Pancreas (tissue), 10 donors: ENCODE results near the gene RPL36AL. TPM values are rescaled to one million over a fixed set of nuclear protein-coding genes. Genes with fewer than 3 reads are reported as not detected.
A peak's percentile ranks its signal among the peaks of the same experiment; 100 is the strongest.
"Not testable (repeated sequence)": the region's sequence is repeated elsewhere in the genome, so short reads cannot be mapped to it uniquely, and the experiment has no call there.

Source experiments
- ATAC-seq, 4 donors: fragments of 200-7000 bp; cut with Tn5 transposase; one replicate each; pipeline versions ENCODE4 v1.8.0 to v1.9.1; 2020; ENCODE audit warnings: mild to moderate bottlenecking in 4 of 4, moderate library complexity in 4 of 4
- DNase-seq, 6 donors: peaks; one replicate each; pipeline ENCODE4 v3.0.0-alpha.2; 2020
- FAIRE-seq: peaks from 2 replicates; lab custom pipeline; 2012; peaks lifted over from hg19 to GRCh38; lab: Jason Lieb, UNC
- H3K27ac ChIP-seq, 4 donors: fragments of 200-600 bp; sonication (generic); 1 replicate in 3 of 4; 2 replicates in 1 of 4; pipeline versions ENCODE4 v1.5.0 to v1.8.0; 2020
- H3K27me3 ChIP-seq, 4 donors: fragments of 200-600 bp; one replicate each; pipeline ENCODE4 v1.8.0; 2021
- H3K36me3 ChIP-seq, 3 donors: fragments of 200-600 bp; sonication (generic) in 1 of 3; one replicate each; pipeline versions ENCODE4 v1.5.0 to v1.8.0; 2020 to 2021
- H3K4me1 ChIP-seq, 3 donors: fragments of 200-600 bp; one replicate each; pipeline ENCODE4 v1.8.0; 2021
- H3K4me3 ChIP-seq, 4 donors: fragments of 200-600 bp; sonication (generic) in 2 of 4; one replicate each; pipeline versions ENCODE4 v1.5.0 to v1.8.0; 2020 to 2021
- H3K9me3 ChIP-seq, 4 donors: fragments of 200-600 bp; one replicate each; pipeline ENCODE4 v1.8.0; 2021
- WGBS, 2 donors: extraction: QIAGEN DNeasy Blood & Tissue Kit; methylation state at CpG; one replicate each; pipeline ENCODE4 v1.1.7; 2013; 5-methylcytosine and 5-hydroxymethylcytosine counted together
- intact Hi-C, 3 donors: fragments of 100-400 bp; cut with DNase I; formaldehyde crosslinking; loops; one replicate each; pipeline versions ENCODE4 v1.11.1 to v1.14.2; 2022
- polyA plus RNA-seq, 2 donors: library from polyadenylated mRNA; stranded (reverse); fragments of 200-250 nt; gene quantifications; one replicate each; pipeline ENCODE4 v1.2.3, GENCODE V29; 2013
- total RNA-seq, 6 donors: library from RNA; stranded (reverse); fragmentation: NEBNext Ultra II Directional in 4 of 6; extraction: Animal tissue kit (Norgen Biotek cat#: 25700) in 4 of 6; gene quantifications; one replicate each; pipeline versions ENCODE4 v1.2.1 to v1.2.4, GENCODE V29; 2021 to 2023
- TF ChIP-seq, protein P1 (sequence below), 4 donors: fragments of 200-600 bp; sonication (generic) in 3 of 4; IDR thresholded peaks; one replicate each; pipeline versions ENCODE4 v1.5.0 to v1.8.0; 2021; ENCODE audit warnings: antibody characterized with exemption in 4 of 4
- donor health status: healthy with polysubstance abuse.
- donor health status: DM: no; HTN: no; CAD: no; lungs with moderate emphysema.
- donor health status: DM: no; HTN: no; CAD: no.
- donor health status: control.
- donor health status: control.
- donor health status: Bipolar disorder and iron deficiency.
- donor health status: DM: yes; HTN: yes; CAD: no.
- donor health status: DM: no; HTN: no; CAD: no.
- donor health status: DM: no; HTN: no; CAD: no.
- donor health status: DM: yes; HTN: yes; CAD: no.

RPL36AL gene
- total and polyA plus RNA-seq, 8 donors = 81.3 to 388 (median 146) TPM

DNA sequence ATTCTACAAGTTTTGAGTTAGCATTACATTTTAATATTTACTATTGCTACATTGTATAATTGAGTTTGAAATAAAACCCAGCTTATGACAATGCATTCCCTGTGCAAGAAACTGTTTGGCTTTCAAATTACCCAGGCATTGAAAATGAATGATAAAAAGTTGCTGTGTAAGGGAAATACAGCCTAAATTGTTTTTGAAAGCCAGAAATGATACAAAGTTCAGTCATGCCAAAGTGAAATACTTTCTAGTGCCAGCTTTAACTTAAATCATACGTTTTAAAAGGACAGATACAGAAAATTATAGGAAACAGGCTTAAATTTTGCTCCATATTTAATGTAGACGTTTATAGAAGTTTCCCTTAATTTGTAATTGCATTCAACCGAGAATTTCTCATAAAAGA is 3.0 kb upstream of the RPL36AL start:
- Histone ChIP-seq H3K36me3 (no peaks in the 10 kb centered on the region), H3K27ac (no peak overlapping the region), H3K9me3 (no peaks in the 10 kb centered on the region), H3K4me3 (peak overlapping the region in 2 of 4 donors; percentile 60 to 82), H3K27me3 (no peaks in the 10 kb centered on the region), H3K4me1 (peaks cover 4 to 23% (median 18%) of the 10 kb centered on the region in 3 donors)
- intact Hi-C loops = no loop called here
- TF ChIP-seq, protein P1, sequence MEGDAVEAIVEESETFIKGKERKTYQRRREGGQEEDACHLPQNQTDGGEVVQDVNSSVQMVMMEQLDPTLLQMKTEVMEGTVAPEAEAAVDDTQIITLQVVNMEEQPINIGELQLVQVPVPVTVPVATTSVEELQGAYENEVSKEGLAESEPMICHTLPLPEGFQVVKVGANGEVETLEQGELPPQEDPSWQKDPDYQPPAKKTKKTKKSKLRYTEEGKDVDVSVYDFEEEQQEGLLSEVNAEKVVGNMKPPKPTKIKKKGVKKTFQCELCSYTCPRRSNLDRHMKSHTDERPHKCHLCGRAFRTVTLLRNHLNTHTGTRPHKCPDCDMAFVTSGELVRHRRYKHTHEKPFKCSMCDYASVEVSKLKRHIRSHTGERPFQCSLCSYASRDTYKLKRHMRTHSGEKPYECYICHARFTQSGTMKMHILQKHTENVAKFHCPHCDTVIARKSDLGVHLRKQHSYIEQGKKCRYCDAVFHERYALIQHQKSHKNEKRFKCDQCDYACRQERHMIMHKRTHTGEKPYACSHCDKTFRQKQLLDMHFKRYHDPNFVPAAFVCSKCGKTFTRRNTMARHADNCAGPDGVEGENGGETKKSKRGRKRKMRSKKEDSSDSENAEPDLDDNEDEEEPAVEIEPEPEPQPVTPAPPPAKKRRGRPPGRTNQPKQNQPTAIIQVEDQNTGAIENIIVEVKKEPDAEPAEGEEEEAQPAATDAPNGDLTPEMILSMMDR (IDR thresholded peaks at IDR 0.05) = no peak
- DNase-seq = no peak
- FAIRE-seq = no peak
- ATAC-seq = no peak
- WGBS, 2 donors = 23 to 29% methylated on average over 3 of the region's 3 CpGs

DNA sequence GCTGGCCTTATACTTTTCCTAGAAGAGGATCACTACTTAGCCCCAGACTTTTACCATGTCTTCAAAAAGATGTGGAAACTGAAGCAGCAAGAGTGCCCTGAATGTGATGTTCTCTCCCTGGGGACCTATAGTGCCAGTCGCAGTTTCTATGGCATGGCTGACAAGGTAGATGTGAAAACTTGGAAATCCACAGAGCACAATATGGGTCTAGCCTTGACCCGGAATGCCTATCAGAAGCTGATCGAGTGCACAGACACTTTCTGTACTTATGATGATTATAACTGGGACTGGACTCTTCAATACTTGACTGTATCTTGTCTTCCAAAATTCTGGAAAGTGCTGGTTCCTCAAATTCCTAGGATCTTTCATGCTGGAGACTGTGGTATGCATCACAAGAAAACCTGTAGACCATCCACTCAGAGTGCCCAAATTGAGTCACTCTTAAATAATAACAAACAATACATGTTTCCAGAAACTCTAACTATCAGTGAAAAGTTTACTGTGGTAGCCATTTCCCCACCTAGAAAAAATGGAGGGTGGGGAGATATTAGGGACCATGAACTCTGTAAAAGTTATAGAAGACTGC is 1.7 kb upstream of the RPL36AL start:
- H3K4me1 ChIP-seq = peaks cover 4 to 24% (median 23%) of the 10 kb centered on the region in 3 donors
- intact Hi-C loops = no loop called here
- FAIRE-seq (no peak), DNase-seq (no peak), ATAC-seq (no peak)
- no peaks in the 10 kb centered on the region for H3K9me3 ChIP-seq
- H3K27me3 ChIP-seq = no peaks in the 10 kb centered on the region
- H3K27ac ChIP-seq = no peak overlapping the region
- WGBS, 2 donors = 19 to 23% methylated on average over 3 of the region's 3 CpGs
- H3K4me3 ChIP-seq = peak overlapping the region in 3 of 4 donors; percentile 60 to 93 (median 82)
- TF ChIP-seq, protein P1 (IDR thresholded peaks at IDR 0.05) = no peak
- H3K36me3 ChIP-seq = no peaks in the 10 kb centered on the region

DNA sequence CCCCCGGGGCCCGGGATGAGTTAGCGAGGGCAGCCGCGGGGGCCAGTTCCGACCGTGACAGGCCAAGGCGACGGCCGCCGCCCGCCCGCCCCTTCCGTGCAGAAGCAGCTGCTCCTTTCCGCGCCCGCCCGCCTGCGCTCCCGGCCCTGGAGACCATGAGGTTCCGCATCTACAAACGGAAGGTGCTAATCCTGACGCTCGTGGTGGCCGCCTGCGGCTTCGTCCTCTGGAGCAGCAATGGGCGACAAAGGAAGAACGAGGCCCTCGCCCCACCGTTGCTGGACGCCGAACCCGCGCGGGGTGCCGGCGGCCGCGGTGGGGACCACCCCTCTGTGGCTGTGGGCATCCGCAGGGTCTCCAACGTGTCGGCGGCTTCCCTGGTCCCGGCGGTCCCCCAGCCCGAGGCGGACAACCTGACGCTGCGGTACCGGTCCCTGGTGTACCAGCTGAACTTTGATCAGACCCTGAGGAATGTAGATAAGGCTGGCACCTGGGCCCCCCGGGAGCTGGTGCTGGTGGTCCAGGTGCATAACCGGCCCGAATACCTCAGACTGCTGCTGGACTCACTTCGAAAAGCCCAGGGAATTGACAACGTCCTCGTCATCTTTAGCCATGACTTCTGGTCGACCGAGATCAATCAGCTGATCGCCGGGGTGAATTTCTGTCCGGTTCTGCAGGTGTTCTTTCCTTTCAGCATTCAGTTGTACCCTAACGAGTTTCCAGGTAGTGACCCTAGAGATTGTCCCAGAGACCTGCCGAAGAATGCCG is 872 bp upstream of the RPL36AL start:
- Histone ChIP-seq H3K36me3 (no peaks in the 10 kb centered on the region), H3K27me3 (no peaks in the 10 kb centered on the region), H3K4me3 (peak overlapping the region; percentile 60 to 93 (median 82)), H3K27ac (peak overlapping the region; percentile 89 to 96 (median 94)), H3K4me1 (peaks cover 4 to 24% (median 23%) of the 10 kb centered on the region in 3 donors), H3K9me3 (no peaks in the 10 kb centered on the region)
- FAIRE-seq = no peak
- intact Hi-C loops = no loop called here
- TF ChIP-seq, protein P1 (IDR thresholded peaks at IDR 0.05) = no peak
- ATAC-seq = peak; percentile 52 to 69 (median 61)
- WGBS, 2 donors = 1% methylated on average over 49 to 65 of the region's 65 CpGs
- peak; percentile 61 to 86 (median 72) for DNase-seq

DNA sequence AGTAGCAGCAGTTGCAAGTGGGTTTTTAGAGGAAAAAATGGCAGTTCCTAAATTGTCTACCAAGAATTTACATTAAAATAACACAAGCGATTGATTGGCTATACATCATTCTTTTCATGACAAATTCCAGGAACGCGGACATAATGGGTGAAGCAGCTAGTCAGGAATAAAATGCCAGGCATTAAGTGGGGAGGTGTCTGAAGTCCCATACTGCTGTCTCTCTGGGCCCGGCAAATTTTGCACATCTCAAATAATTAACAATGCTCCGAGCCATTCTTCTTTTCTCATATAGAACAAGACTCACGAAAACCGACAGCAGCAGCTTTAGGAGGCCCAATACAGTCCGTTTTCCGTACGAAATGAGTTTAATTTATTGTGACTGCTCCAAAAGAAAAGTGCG is 696 bp downstream of the RPL36AL start:
- Histone ChIP-seq H3K27ac (peak overlapping the region; percentile 89 to 96 (median 94)), H3K4me1 (peaks cover 4 to 24% (median 15%) of the 10 kb centered on the region in 3 donors), H3K36me3 (no peaks in the 10 kb centered on the region), H3K9me3 (no peaks in the 10 kb centered on the region), H3K27me3 (no peaks in the 10 kb centered on the region), H3K4me3 (peak overlapping the region; percentile 60 to 93 (median 82))
- TF ChIP-seq, protein P1 (IDR thresholded peaks at IDR 0.05) = no peak
- FAIRE-seq (no peak), DNase-seq (no peak), ATAC-seq (no peak)
- 0% methylated on average over 11 of the region's 11 CpGs for WGBS, 2 donors
- intact Hi-C loops = no loop called here

DNA sequence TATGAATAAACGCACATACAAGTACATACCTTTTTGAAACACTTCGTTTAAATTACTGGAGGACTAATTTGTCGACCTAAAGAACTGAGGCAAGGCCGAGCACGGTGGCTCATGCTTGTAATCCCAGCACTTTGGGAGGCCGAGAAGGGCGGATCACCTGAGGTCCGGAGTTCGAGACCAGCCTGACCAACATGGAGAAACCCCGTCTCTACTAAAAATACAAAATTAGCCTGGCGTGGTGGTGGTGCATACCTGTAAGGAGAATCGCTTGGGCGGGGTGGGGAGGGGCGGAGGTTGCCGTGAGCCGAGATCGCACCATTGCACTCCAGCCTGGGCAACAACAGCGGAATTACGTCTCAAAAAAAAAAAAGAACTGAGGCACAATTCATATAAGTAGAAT is 1.2 kb downstream of the RPL36AL start:
- H3K36me3 ChIP-seq, H3K9me3 ChIP-seq, H3K27me3 ChIP-seq, intact Hi-C loops, FAIRE-seq, ATAC-seq, H3K27ac ChIP-seq, DNase-seq: not testable (repeated sequence)
- Histone ChIP-seq H3K4me3 (peak overlapping the region; percentile 60 to 93 (median 82)), H3K4me1 (peaks cover 4 to 23% (median 15%) of the 10 kb centered on the region in 3 donors)
- 33 to 40% methylated on average over 19 of the region's 19 CpGs for WGBS, 2 donors
